Measurements from ENCODE around the gene CEP126.
A peak's percentile ranks its signal among the peaks of the same experiment; 100 is the strongest.

Gene CEP126

DNA sequence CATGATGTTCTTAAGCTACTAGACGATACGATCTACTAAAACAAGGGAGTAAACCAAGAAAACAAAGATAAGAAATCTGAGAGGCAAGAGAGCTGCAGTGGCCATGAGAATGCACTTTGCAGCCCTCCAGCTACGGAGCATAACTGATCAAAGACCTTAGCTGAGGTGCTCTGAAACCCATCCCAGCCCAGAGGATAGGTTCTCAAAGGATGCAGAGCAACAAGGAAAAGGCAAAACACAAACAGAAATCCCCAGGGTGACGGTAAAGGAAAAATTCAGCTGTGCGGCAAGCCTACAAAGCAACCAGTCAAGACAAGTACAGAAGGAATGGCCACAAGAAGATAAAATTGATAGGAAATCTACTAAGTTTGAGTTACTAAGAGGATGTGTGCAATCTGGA lies 99.9 kb downstream of the CEP126 start:
- no peak for DNase-seq

- DNase-seq: no peak
Observed at GRCh38 chr11:102017026-102017425, 102.2 kb downstream of the CEP126 start.

DNA sequence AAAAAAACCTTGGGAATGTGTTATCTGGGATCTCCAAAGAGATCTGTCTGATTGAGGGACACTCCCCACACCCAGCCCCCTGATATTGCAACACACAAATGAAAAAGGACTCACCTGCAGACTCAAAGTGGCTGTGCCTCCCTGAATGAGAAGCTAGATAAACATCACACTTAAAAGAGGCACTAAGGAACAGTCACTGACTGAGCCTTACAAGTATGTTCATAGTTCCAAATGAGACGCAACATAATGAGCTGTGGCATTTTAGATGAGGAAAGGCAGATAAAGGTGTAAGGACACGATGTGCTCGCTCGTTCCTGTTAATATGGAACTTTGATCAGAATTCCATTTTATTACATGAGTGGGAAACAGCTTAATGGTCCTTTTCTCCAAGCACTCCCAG lies 111.4 kb downstream of the CEP126 start:
- DNase-seq: no peak

- no peak for DNase-seq
Observed at GRCh38 chr11:102026959-102027358, 112.1 kb downstream of the CEP126 start.

- DNase-seq: no peak
Observed at GRCh38 chr11:102036757-102037156, 121.9 kb downstream of the CEP126 start.

DNA sequence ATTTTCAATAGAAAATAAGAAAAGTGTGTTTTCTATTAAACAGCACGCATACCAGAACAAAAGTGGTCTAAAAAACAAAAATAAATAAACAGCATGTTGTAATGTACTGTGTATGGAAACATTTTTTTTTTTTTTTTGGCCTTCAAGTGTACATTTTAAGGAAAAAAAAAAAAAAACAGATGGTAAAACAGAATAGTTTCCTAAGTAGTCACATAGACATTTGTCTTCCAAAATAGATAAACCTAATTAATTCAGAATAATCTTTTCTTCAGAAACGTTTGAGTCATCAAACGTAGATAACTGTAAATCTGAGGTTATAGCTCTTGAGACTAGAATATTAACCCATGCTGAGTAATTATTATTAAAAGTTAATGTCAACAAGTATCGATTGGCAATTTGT lies 132.0 kb downstream of the CEP126 start:
- DNase-seq: no peak

GRCh38 chr11:102047305-102047924 lies 132.6 kb downstream of the CEP126 start, which contains the start of gene CFAP300:
Gene CFAP300, plus strand, starts transcription at chr11:102047437. Its CDS starts 34 bp downstream, at chr11:102047471.
- DNase-seq: peak; percentile 35

All from midbrain (tissue), 1 donor.